DND-41 (cell line): ENCODE data around the gene ZNF668.

ENCODE experiments used
- ATAC-seq: fragments of 200-7000 bp; cut with Tn5 transposase; 3 replicates; pipeline ENCODE4 v1.9.1; 2021; ENCODE audit warnings: low read depth; ENCODE audit not compliant: insufficient read depth
- DNase-seq: peaks from one replicate; pipeline ENCODE4 v3.0.0-alpha.2; 2020
- H2AFZ ChIP-seq: 2 replicates; pipeline ENCODE4 v1.6.0; 2012; ENCODE audit warnings: low read depth, low read length
- H3K27ac ChIP-seq: 2 replicates; pipeline ENCODE4 v1.5.1; 2012; ENCODE audit warnings: low read length, inconsistent platforms
- H3K27me3 ChIP-seq: fragments of 200-600 bp; sonication (generic); 2 replicates; pipeline ENCODE4 v1.6.0; 2012; ENCODE audit warnings: low read length, mild to moderate bottlenecking, inconsistent platforms; ENCODE audit not compliant: insufficient read depth, poor library complexity
- H3K36me3 ChIP-seq: 2 replicates; pipeline ENCODE4 v1.5.1; 2012; ENCODE audit warnings: low read length, inconsistent platforms; ENCODE audit not compliant: insufficient read depth
- H3K4me1 ChIP-seq: 2 replicates; pipeline ENCODE4 v1.5.1; 2012; ENCODE audit warnings: mild to moderate bottlenecking, low read length; ENCODE audit not compliant: insufficient read depth
- H3K4me2 ChIP-seq: 2 replicates; pipeline ENCODE4 v1.6.0; 2012; ENCODE audit warnings: mild to moderate bottlenecking, moderate library complexity, low read length, inconsistent platforms; ENCODE audit not compliant: insufficient read depth
- H3K4me3 ChIP-seq, 2 experiments: fragments of 200-600 bp in 1 of 2; shearing (Covaris generic) in 1 of 2; 2 replicates each; pipeline ENCODE4 v1.5.1; 2012 to 2016; ENCODE audit warnings: inconsistent platforms in 2 of 2, low read length in 2 of 2, mild to moderate bottlenecking in 2 of 2, low read depth in 1 of 2, moderate library complexity in 1 of 2
- H3K79me2 ChIP-seq: 2 replicates; pipeline ENCODE4 v1.6.0; 2012; ENCODE audit warnings: low read length, inconsistent platforms; ENCODE audit not compliant: insufficient read depth
- H3K9ac ChIP-seq: 2 replicates; pipeline ENCODE4 v1.6.0; 2012; ENCODE audit warnings: low read depth, mild to moderate bottlenecking, inconsistent platforms, low read length, moderate library complexity
- H3K9me3 ChIP-seq: 2 replicates; pipeline ENCODE4 v1.5.1; 2012; ENCODE audit warnings: low read length, moderate library complexity, mild to moderate bottlenecking, inconsistent platforms; ENCODE audit not compliant: insufficient read depth, severe bottlenecking
- H4K20me1 ChIP-seq: 2 replicates; pipeline ENCODE4 v1.6.0; 2012; ENCODE audit warnings: low read length; ENCODE audit not compliant: insufficient read depth
- CTCF ChIP-seq: IDR thresholded peaks from 2 replicates; pipeline ENCODE4 v1.5.1; 2012; ENCODE audit warnings: borderline replicate concordance, low read length, moderate library complexity, mild to moderate bottlenecking; ENCODE audit not compliant: poor library complexity, severe bottlenecking; ENCODE audit errors: extremely low read depth
- EZH2 ChIP-seq: IDR thresholded peaks from 3 replicates; pipeline ENCODE4 v1.6.1; 2012; ENCODE audit warnings: borderline replicate concordance, low read depth, mild to moderate bottlenecking, moderate library complexity, low read length, inconsistent platforms; ENCODE audit not compliant: severe bottlenecking

ZNF668 gene

GRCh38 chr16:31085411-31085810 lies 11.4 kb upstream of the ZNF668 start:
- DNase-seq, result no peak
- TF ChIP-seq EZH2 (no peak), CTCF (no peak)
- no peak overlapping the region for H2AFZ ChIP-seq
- no peaks in the 10 kb centered on the region for H3K27me3 ChIP-seq
- ATAC-seq, result no peak
- H3K79me2 ChIP-seq, result peaks cover 20% of the 10 kb centered on the region
- H4K20me1 ChIP-seq, result peaks cover 49% of the 10 kb centered on the region
- no peak overlapping the region for H3K9ac ChIP-seq
- H3K9me3 ChIP-seq, result no peaks in the 10 kb centered on the region
- no peak overlapping the region for H3K4me3 ChIP-seq
- peaks cover 11% of the 10 kb centered on the region for H3K4me1 ChIP-seq
- H3K4me2 ChIP-seq, result no peak overlapping the region
- peaks cover 87% of the 10 kb centered on the region for H3K36me3 ChIP-seq
- no peak overlapping the region for H3K27ac ChIP-seq

GRCh38 chr16:31084584-31085302 lies 10.7 kb upstream of the ZNF668 start:
- H3K79me2 ChIP-seq, result peaks cover 25% of the 10 kb centered on the region
- no peak overlapping the region for H3K4me2 ChIP-seq
- H3K27ac ChIP-seq, result no peak overlapping the region
- H3K9ac ChIP-seq, result no peak overlapping the region
- no peak overlapping the region for H3K4me3 ChIP-seq
- H3K4me1 ChIP-seq, result peaks cover 15% of the 10 kb centered on the region
- no peaks in the 10 kb centered on the region for H3K27me3 ChIP-seq
- no peak for ATAC-seq
- no peak for DNase-seq
- H3K36me3 ChIP-seq, result peaks cover 88% of the 10 kb centered on the region
- H2AFZ ChIP-seq, result no peak overlapping the region
- no peak for TF ChIP-seq EZH2
- TF ChIP-seq CTCF, result no peak
- peaks cover 55% of the 10 kb centered on the region for H4K20me1 ChIP-seq
- no peaks in the 10 kb centered on the region for H3K9me3 ChIP-seq

- Histone ChIP-seq H3K4me1 (peaks cover 15% of the 10 kb centered on the region), H3K4me3 (no peak overlapping the region), H4K20me1 (peaks cover 59% of the 10 kb centered on the region), H3K27ac (no peak overlapping the region), H3K4me2 (no peak overlapping the region), H2AFZ (no peak overlapping the region), H3K9ac (no peak overlapping the region), H3K27me3 (no peaks in the 10 kb centered on the region), H3K79me2 (peaks cover 33% of the 10 kb centered on the region), H3K9me3 (no peaks in the 10 kb centered on the region), H3K36me3 (peaks cover 91% of the 10 kb centered on the region)
- DNase-seq (no peak), ATAC-seq (no peak)
- TF ChIP-seq CTCF (no peak), EZH2 (no peak)
Measured at GRCh38 chr16:31083981-31084380, 9.9 kb upstream of the ZNF668 start.
